ENCODE measurements around the gene MORN5.

The MORN5 gene

DNA sequence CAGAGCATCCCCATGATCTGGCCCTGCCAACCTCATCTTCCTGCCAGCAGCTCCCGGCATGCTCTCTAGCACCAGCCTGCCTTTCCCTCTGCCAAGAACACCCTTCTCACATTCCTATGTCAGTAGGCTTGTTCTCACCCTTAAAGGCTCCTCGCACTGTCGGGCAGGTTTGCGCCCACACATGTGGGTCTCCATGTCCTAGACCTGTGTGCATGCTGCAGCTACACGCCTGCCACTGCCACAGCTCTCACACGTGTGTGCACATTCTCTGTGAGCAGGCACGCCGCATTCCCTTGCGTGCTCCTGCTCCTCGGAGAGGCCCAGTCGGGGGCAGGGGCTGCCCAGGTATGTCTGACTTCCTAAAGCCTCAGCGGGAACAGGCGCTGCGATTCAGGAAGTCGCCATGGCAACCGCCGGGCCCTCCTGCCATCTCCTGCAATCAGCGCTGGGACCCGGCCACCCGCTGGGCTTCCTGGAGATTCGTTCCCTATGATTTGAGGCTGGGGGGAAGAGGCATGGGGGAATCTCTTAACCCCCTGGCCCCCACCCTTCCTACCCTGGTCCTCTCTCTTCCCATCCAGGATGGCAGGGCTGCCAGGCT lies 28.2 kb upstream of the MORN5 start:
- Histone ChIP-seq H3K9ac (ENCODE audit: low read length in 5 of 5) (no peak overlapping the region), H3K4me1 (ENCODE audit: control insufficient read depth in 5 of 5, insufficient read depth in 5 of 5, low read length in 5 of 5) (peaks cover 0 to 63% (median 18%) of the 10 kb centered on the region in 5 donors), H3K27ac (ENCODE audit: low read depth, low read length) (no peak overlapping the region), H3K36me3 (ENCODE audit: control insufficient read depth in 5 of 5, insufficient read depth in 5 of 5, low read length in 5 of 5) (no peaks in the 10 kb centered on the region), H3K9me3 (ENCODE audit: control insufficient read depth in 5 of 5, low read length in 5 of 5) (no peaks in the 10 kb centered on the region), H3K4me3 (ENCODE audit: low read depth in 1 of 5, low read length in 5 of 5) (no peak overlapping the region), H3K27me3 (ENCODE audit: control insufficient read depth in 5 of 5, insufficient read depth in 4 of 5, low read length in 5 of 5) (peaks cover 10 to 27% (median 17%) of the 10 kb centered on the region in 5 donors)

GRCh38 chr9:122132539-122132938 lies 27.2 kb upstream of the MORN5 start:
- Histone ChIP-seq H3K9me3 (ENCODE audit: control insufficient read depth in 5 of 5, low read length in 5 of 5) (no peaks in the 10 kb centered on the region), H3K9ac (ENCODE audit: low read length in 5 of 5) (no peak overlapping the region), H3K27ac (ENCODE audit: low read depth, low read length) (no peak overlapping the region), H3K4me3 (ENCODE audit: low read depth in 1 of 5, low read length in 5 of 5) (no peak overlapping the region), H3K36me3 (ENCODE audit: control insufficient read depth in 5 of 5, insufficient read depth in 5 of 5, low read length in 5 of 5) (no peaks in the 10 kb centered on the region), H3K27me3 (ENCODE audit: control insufficient read depth in 5 of 5, insufficient read depth in 4 of 5, low read length in 5 of 5) (peaks cover 6 to 20% (median 9%) of the 10 kb centered on the region in 5 donors), H3K4me1 (ENCODE audit: control insufficient read depth in 5 of 5, insufficient read depth in 5 of 5, low read length in 5 of 5) (peaks cover 0 to 55% (median 12%) of the 10 kb centered on the region in 5 donors)

GRCh38 chr9:122133263-122133983 lies 26.3 kb upstream of the MORN5 start:
- peaks cover 0 to 50% (median 12%) of the 10 kb centered on the region in 5 donors for H3K4me1 ChIP-seq (ENCODE audit: control insufficient read depth in 5 of 5, insufficient read depth in 5 of 5, low read length in 5 of 5)

DNA sequence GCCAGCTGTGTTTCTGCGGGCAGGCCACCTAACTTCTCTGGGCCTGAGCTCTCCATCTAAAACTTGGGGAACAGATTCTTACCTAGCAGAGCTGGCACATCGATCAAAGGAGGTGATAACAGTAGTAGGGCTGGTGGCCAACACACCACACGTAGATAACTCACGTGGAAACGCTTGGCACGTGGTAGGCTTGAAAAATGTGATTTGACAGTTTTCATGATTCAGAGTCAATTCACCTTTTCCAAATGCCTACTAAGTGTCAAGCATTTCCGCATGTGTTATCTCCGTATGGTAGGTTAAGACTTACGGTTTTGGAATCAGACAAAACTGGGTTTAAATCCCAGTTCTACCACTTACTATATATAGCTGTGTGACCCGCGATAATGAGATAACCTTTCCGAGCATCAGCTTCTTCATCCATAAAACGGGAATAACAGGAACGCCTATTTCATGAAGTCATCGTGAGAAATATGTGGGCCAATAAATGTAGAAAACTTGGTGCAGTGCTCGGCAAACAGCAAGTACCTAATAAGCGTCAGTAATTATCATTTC lies 25.6 kb upstream of the MORN5 start:
- H3K27me3 ChIP-seq (ENCODE audit: control insufficient read depth in 5 of 5, insufficient read depth in 4 of 5, low read length in 5 of 5): peaks cover 4 to 18% (median 7%) of the 10 kb centered on the region in 5 donors

More at GRCh38 chr9:122133263-122133983, 26.3 kb upstream of the MORN5 start:
- H3K9ac ChIP-seq (ENCODE audit: low read length in 5 of 5): no peak overlapping the region
- no peak overlapping the region for H3K4me3 ChIP-seq (ENCODE audit: low read depth in 1 of 5, low read length in 5 of 5)
- H3K9me3 ChIP-seq (ENCODE audit: control insufficient read depth in 5 of 5, low read length in 5 of 5): no peaks in the 10 kb centered on the region
- no peak overlapping the region for H3K27ac ChIP-seq (ENCODE audit: low read depth, low read length)
- no peaks in the 10 kb centered on the region for H3K36me3 ChIP-seq (ENCODE audit: control insufficient read depth in 5 of 5, insufficient read depth in 5 of 5, low read length in 5 of 5)
- H3K27me3 ChIP-seq (ENCODE audit: control insufficient read depth in 5 of 5, insufficient read depth in 4 of 5, low read length in 5 of 5): peaks cover 4 to 18% (median 8%) of the 10 kb centered on the region in 5 donors

DNA sequence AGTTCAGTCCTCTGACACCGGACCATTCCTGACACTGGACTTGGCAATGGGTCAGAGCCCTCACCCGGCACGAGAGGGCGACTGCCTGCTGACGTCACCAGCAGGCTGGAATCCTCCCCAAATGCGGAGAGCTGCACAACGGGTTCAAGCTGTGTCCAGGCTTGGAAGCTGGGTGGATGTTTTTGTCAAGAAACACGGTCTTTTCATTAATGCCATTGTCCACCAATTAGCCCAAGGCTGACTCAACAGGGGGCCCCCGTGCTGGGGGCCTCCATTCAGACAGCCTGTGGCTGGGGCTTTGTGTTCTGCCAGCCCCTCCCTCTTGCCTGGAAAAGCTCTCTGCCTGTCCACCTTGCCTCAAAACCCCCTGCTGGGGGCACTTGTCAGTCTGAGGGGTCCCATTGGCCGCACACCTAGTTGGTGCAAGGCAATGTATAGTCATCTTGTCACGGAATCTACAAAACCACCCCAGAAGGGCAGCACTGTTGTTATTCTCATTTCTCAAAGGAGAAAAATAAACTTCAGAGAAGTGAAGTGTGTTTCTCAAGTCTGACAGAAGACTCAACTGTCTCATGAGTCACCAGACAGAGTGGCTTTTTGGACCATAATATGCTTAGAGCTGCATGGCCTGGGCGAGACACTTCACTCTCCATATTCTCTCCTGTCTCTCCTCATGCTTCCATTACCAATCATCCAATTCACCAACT lies 24.7 kb upstream of the MORN5 start:
- H3K36me3 ChIP-seq (ENCODE audit: control insufficient read depth in 5 of 5, insufficient read depth in 5 of 5, low read length in 5 of 5): no peaks in the 10 kb centered on the region
- no peaks in the 10 kb centered on the region for H3K9me3 ChIP-seq (ENCODE audit: control insufficient read depth in 5 of 5, low read length in 5 of 5)
- no peak overlapping the region for H3K9ac ChIP-seq (ENCODE audit: low read length in 5 of 5)
- H3K4me3 ChIP-seq (ENCODE audit: low read depth in 1 of 5, low read length in 5 of 5): no peak overlapping the region
- peaks cover 4 to 15% (median 7%) of the 10 kb centered on the region in 5 donors for H3K27me3 ChIP-seq (ENCODE audit: control insufficient read depth in 5 of 5, insufficient read depth in 4 of 5, low read length in 5 of 5)
- H3K4me1 ChIP-seq (ENCODE audit: control insufficient read depth in 5 of 5, insufficient read depth in 5 of 5, low read length in 5 of 5): peaks cover 0 to 49% (median 12%) of the 10 kb centered on the region in 5 donors
- no peak overlapping the region for H3K27ac ChIP-seq (ENCODE audit: low read depth, low read length)

More for the DNA sequence above, 25.6 kb upstream of the MORN5 start:
- H3K4me1 ChIP-seq (ENCODE audit: control insufficient read depth in 5 of 5, insufficient read depth in 5 of 5, low read length in 5 of 5): peaks cover 0 to 47% (median 12%) of the 10 kb centered on the region in 5 donors
- H3K9me3 ChIP-seq (ENCODE audit: control insufficient read depth in 5 of 5, low read length in 5 of 5): no peaks in the 10 kb centered on the region
- H3K27ac ChIP-seq (ENCODE audit: low read depth, low read length): no peak overlapping the region
- no peaks in the 10 kb centered on the region for H3K36me3 ChIP-seq (ENCODE audit: control insufficient read depth in 5 of 5, insufficient read depth in 5 of 5, low read length in 5 of 5)
- no peak overlapping the region for H3K4me3 ChIP-seq (ENCODE audit: low read depth in 1 of 5, low read length in 5 of 5)
- no peak overlapping the region for H3K9ac ChIP-seq (ENCODE audit: low read length in 5 of 5)

DNA sequence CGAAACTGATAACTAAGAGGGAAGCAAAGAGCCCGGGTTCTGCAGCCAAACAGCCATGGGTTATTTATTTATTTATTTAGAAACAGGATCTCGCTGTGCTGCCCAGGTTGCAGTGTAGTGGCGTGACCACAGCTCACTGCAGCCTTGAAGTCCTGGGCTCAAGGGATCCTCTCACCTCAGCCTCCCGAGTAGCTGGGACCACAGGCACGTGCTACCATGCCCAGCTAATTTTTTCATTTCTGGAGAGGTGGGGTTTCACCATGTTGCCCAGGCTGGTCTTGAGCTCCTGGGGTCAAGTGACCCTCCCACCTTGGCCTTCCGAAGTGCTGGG lies 24.2 kb upstream of the MORN5 start:
- Histone ChIP-seq H3K4me1 (ENCODE audit: control insufficient read depth in 5 of 5, insufficient read depth in 5 of 5, low read length in 5 of 5) (peaks cover 0 to 54% (median 12%) of the 10 kb centered on the region in 5 donors), H3K27me3 (ENCODE audit: control insufficient read depth in 5 of 5, insufficient read depth in 4 of 5, low read length in 5 of 5) (peaks cover 4 to 15% (median 7%) of the 10 kb centered on the region in 5 donors), H3K36me3 (ENCODE audit: control insufficient read depth in 5 of 5, insufficient read depth in 5 of 5, low read length in 5 of 5) (no peaks in the 10 kb centered on the region), H3K9me3 (ENCODE audit: control insufficient read depth in 5 of 5, low read length in 5 of 5) (no peaks in the 10 kb centered on the region), H3K4me3 (ENCODE audit: low read depth in 1 of 5, low read length in 5 of 5) (no peak overlapping the region), H3K9ac (ENCODE audit: low read length in 5 of 5) (no peak overlapping the region), H3K27ac (ENCODE audit: low read depth, low read length) (no peak overlapping the region)

GRCh38 chr9:122138560-122139268 lies 21.0 kb upstream of the MORN5 start:
- no peak overlapping the region for H3K9ac ChIP-seq (ENCODE audit: low read length in 5 of 5)
- H3K36me3 ChIP-seq (ENCODE audit: control insufficient read depth in 5 of 5, insufficient read depth in 5 of 5, low read length in 5 of 5): peaks cover 12 to 18% (median 14%) of the 10 kb centered on the region in 5 donors
- H3K9me3 ChIP-seq (ENCODE audit: control insufficient read depth in 5 of 5, low read length in 5 of 5): no peaks in the 10 kb centered on the region
- H3K27me3 ChIP-seq (ENCODE audit: control insufficient read depth in 5 of 5, insufficient read depth in 4 of 5, low read length in 5 of 5): no peaks in the 10 kb centered on the region
- H3K27ac ChIP-seq (ENCODE audit: low read depth, low read length): no peak overlapping the region
- H3K4me1 ChIP-seq (ENCODE audit: control insufficient read depth in 5 of 5, insufficient read depth in 5 of 5, low read length in 5 of 5): peaks cover 0 to 58% (median 5%) of the 10 kb centered on the region in 5 donors
- H3K4me3 ChIP-seq (ENCODE audit: low read depth in 1 of 5, low read length in 5 of 5): no peak overlapping the region

GRCh38 chr9:122140368-122141193 lies 19.1 kb upstream of the MORN5 start:
- peak overlapping the region; percentile 47 for H3K27ac ChIP-seq (ENCODE audit: low read depth, low read length)
- no peak overlapping the region for H3K9ac ChIP-seq (ENCODE audit: low read length in 5 of 5)

GRCh38 chr9:122141671-122142070 lies 18.0 kb upstream of the MORN5 start:
- Histone ChIP-seq H3K27ac (ENCODE audit: low read depth, low read length) (peak overlapping the region; percentile 47), H3K9me3 (ENCODE audit: control insufficient read depth in 5 of 5, low read length in 5 of 5) (no peaks in the 10 kb centered on the region), H3K4me3 (ENCODE audit: low read depth in 1 of 5, low read length in 5 of 5) (no peak overlapping the region), H3K27me3 (ENCODE audit: control insufficient read depth in 5 of 5, insufficient read depth in 4 of 5, low read length in 5 of 5) (no peaks in the 10 kb centered on the region), H3K36me3 (ENCODE audit: control insufficient read depth in 5 of 5, insufficient read depth in 5 of 5, low read length in 5 of 5) (peaks cover 30 to 46% (median 40%) of the 10 kb centered on the region in 5 donors), H3K9ac (ENCODE audit: low read length in 5 of 5) (no peak overlapping the region), H3K4me1 (ENCODE audit: control insufficient read depth in 5 of 5, insufficient read depth in 5 of 5, low read length in 5 of 5) (peaks cover 0 to 52% (median 0%) of the 10 kb centered on the region in 5 donors)

More at GRCh38 chr9:122140368-122141193, 19.1 kb upstream of the MORN5 start:
- Histone ChIP-seq H3K9me3 (ENCODE audit: control insufficient read depth in 5 of 5, low read length in 5 of 5) (no peaks in the 10 kb centered on the region), H3K36me3 (ENCODE audit: control insufficient read depth in 5 of 5, insufficient read depth in 5 of 5, low read length in 5 of 5) (peaks cover 29 to 36% (median 32%) of the 10 kb centered on the region in 5 donors), H3K27me3 (ENCODE audit: control insufficient read depth in 5 of 5, insufficient read depth in 4 of 5, low read length in 5 of 5) (no peaks in the 10 kb centered on the region), H3K4me3 (ENCODE audit: low read depth in 1 of 5, low read length in 5 of 5) (no peak overlapping the region), H3K4me1 (ENCODE audit: control insufficient read depth in 5 of 5, insufficient read depth in 5 of 5, low read length in 5 of 5) (peaks cover 0 to 52% (median 0%) of the 10 kb centered on the region in 5 donors)
